D721Med (cell line): ENCODE results near the gene GMPPB.

Experiments used
- DNase-seq: peaks from one replicate; pipeline ENCODE4 v3.0.0; 2011; ENCODE audit warnings: low spot score; ENCODE audit not compliant: insufficient read length
- FAIRE-seq: peaks from 2 replicates; lab custom pipeline; 2011; peaks lifted over from hg19 to GRCh38; lab: Jason Lieb, UNC
- CTCF ChIP-seq: IDR thresholded peaks from 2 replicates; pipeline ENCODE4 v1.5.1; 2012; ENCODE audit warnings: mild to moderate bottlenecking, control low read depth; ENCODE audit not compliant: insufficient read depth; ENCODE audit errors: missing control alignments

The GMPPB gene

GRCh38 chr3:49722896-49723295, 855 bp downstream of the GMPPB start:
- FAIRE-seq (no peak), DNase-seq (no peak)
- TF ChIP-seq CTCF, result no peak

- no peak for TF ChIP-seq CTCF
- no peak for DNase-seq
- no peak for FAIRE-seq
Observed at GRCh38 chr3:49721896-49722781, 1.6 kb downstream of the GMPPB start.

GRCh38 chr3:49721596-49721895, 2.2 kb downstream of the GMPPB start:
- no peak for DNase-seq
- TF ChIP-seq CTCF, result no peak
- FAIRE-seq, result no peak

- DNase-seq (no peak), FAIRE-seq (no peak)
- TF ChIP-seq CTCF, result no peak
Observed at GRCh38 chr3:49720855-49721595, 2.7 kb downstream of the GMPPB start.

- DNase-seq, result peak; percentile 100
- no peak for FAIRE-seq
- peak; percentile 10 for TF ChIP-seq CTCF
Observed at GRCh38 chr3:49719214-49719884, 4.4 kb downstream of the GMPPB start, which contains the start of gene AMIGO3. Gene AMIGO3, minus strand, starts transcription at chr3:49719684. Its CDS starts 219 bp downstream, at chr3:49719465.

GRCh38 chr3:49718858-49719213, 4.9 kb downstream of the GMPPB start:
- DNase-seq (no peak), FAIRE-seq (no peak)
- TF ChIP-seq CTCF, result no peak
